ENCODE data around the gene CIITA. TPM values are rescaled to one million over a fixed set of nuclear protein-coding genes. Genes with fewer than 3 reads are reported as not detected.

CIITA gene
- total and polyA plus RNA-seq, 10 of the 15 experiments (the other 5 are each of a cell fraction or from before 2014, with no cell fraction given), result 11.5 to 145 (median 49.7) TPM

- TF ChIP-seq NR2C2 (IDR thresholded peaks at IDR 0.05; ENCODE audit: borderline replicate concordance, control insufficient read depth, insufficient read length, low read depth) (no peak), BCL11A (IDR thresholded peaks at IDR 0.05; ENCODE audit: low read depth, low read length) (peak; percentile 2; the same call in 1 of the 2 replicates), POLR2AphosphoS5 (IDR thresholded peaks at IDR 0.05; ENCODE audit: low read length) (no peak), ZNF384 (IDR thresholded peaks at IDR 0.05; ENCODE audit: borderline replicate concordance, low read depth, low read length) (peak; percentile 36; the same call in 1 of the 2 replicates), PBX3 (IDR thresholded peaks at IDR 0.05; ENCODE audit: insufficient replicate concordance, low read depth, low read length) (no peak), SPI1 (IDR thresholded peaks at IDR 0.05; ENCODE audit: borderline replicate concordance, insufficient read depth, low read depth, low read length) (peak; percentile 44; the same call in 1 of the 2 replicates), SIN3A (IDR thresholded peaks at IDR 0.05; ENCODE audit: low read depth, low read length) (no peak), YY1 (IDR thresholded peaks at IDR 0.05; ENCODE audit: low read depth, low read length) (no peak), TCF12 (IDR thresholded peaks at IDR 0.05; ENCODE audit: low read depth, low read length) (0 out of 2 replicates have a peak, but pooled peaks have one; percentile 10), NFYA (IDR thresholded peaks at IDR 0.05; ENCODE audit: borderline replicate concordance, low read depth, low read length) (no peak), EGR1 (IDR thresholded peaks at IDR 0.05; ENCODE audit: borderline replicate concordance in 1 of 2, low read depth in 2 of 2, low read length in 2 of 2) (no peak), SREBF2 (IDR thresholded peaks at IDR 0.05; ENCODE audit: low read length) (no peak), KDM1A (IDR thresholded peaks at IDR 0.05; ENCODE audit: borderline replicate concordance) (no peak), MTA3 (IDR thresholded peaks at IDR 0.05; ENCODE audit: borderline replicate concordance, low read length) (no peak), TCF7 (IDR thresholded peaks at IDR 0.05; ENCODE audit: borderline replicate concordance) (no peak), ZZZ3 (IDR thresholded peaks at IDR 0.05; ENCODE audit: control insufficient read depth, insufficient read length, low read depth) (no peak)
- TF ChIP-seq, protein P1, sequence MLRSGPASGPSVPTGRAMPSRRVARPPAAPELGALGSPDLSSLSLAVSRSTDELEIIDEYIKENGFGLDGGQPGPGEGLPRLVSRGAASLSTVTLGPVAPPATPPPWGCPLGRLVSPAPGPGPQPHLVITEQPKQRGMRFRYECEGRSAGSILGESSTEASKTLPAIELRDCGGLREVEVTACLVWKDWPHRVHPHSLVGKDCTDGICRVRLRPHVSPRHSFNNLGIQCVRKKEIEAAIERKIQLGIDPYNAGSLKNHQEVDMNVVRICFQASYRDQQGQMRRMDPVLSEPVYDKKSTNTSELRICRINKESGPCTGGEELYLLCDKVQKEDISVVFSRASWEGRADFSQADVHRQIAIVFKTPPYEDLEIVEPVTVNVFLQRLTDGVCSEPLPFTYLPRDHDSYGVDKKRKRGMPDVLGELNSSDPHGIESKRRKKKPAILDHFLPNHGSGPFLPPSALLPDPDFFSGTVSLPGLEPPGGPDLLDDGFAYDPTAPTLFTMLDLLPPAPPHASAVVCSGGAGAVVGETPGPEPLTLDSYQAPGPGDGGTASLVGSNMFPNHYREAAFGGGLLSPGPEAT (IDR thresholded peaks at IDR 0.05; ENCODE audit: low read depth), result no peak
- TF ChIP-seq, protein P2, sequence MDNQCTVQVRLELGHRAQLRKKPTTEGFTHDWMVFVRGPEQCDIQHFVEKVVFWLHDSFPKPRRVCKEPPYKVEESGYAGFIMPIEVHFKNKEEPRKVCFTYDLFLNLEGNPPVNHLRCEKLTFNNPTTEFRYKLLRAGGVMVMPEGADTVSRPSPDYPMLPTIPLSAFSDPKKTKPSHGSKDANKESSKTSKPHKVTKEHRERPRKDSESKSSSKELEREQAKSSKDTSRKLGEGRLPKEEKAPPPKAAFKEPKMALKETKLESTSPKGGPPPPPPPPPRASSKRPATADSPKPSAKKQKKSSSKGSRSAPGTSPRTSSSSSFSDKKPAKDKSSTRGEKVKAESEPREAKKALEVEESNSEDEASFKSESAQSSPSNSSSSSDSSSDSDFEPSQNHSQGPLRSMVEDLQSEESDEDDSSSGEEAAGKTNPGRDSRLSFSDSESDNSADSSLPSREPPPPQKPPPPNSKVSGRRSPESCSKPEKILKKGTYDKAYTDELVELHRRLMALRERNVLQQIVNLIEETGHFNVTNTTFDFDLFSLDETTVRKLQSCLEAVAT (IDR thresholded peaks at IDR 0.05), result peak; percentile 38; the same call in 1 of the 2 replicates
- TF ChIP-seq, protein P3, sequence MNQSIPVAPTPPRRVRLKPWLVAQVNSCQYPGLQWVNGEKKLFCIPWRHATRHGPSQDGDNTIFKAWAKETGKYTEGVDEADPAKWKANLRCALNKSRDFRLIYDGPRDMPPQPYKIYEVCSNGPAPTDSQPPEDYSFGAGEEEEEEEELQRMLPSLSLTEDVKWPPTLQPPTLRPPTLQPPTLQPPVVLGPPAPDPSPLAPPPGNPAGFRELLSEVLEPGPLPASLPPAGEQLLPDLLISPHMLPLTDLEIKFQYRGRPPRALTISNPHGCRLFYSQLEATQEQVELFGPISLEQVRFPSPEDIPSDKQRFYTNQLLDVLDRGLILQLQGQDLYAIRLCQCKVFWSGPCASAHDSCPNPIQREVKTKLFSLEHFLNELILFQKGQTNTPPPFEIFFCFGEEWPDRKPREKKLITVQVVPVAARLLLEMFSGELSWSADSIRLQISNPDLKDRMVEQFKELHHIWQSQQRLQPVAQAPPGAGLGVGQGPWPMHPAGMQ (IDR thresholded peaks at IDR 0.05; ENCODE audit: borderline replicate concordance), result no peak
- TF ChIP-seq, protein P4, sequence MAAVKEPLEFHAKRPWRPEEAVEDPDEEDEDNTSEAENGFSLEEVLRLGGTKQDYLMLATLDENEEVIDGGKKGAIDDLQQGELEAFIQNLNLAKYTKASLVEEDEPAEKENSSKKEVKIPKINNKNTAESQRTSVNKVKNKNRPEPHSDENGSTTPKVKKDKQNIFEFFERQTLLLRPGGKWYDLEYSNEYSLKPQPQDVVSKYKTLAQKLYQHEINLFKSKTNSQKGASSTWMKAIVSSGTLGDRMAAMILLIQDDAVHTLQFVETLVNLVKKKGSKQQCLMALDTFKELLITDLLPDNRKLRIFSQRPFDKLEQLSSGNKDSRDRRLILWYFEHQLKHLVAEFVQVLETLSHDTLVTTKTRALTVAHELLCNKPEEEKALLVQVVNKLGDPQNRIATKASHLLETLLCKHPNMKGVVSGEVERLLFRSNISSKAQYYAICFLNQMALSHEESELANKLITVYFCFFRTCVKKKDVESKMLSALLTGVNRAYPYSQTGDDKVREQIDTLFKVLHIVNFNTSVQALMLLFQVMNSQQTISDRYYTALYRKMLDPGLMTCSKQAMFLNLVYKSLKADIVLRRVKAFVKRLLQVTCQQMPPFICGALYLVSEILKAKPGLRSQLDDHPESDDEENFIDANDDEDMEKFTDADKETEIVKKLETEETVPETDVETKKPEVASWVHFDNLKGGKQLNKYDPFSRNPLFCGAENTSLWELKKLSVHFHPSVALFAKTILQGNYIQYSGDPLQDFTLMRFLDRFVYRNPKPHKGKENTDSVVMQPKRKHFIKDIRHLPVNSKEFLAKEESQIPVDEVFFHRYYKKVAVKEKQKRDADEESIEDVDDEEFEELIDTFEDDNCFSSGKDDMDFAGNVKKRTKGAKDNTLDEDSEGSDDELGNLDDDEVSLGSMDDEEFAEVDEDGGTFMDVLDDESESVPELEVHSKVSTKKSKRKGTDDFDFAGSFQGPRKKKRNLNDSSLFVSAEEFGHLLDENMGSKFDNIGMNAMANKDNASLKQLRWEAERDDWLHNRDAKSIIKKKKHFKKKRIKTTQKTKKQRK (IDR thresholded peaks at IDR 0.05; ENCODE audit: low read depth, low read length), result no peak
Measured at GRCh38 chr16:10880594-10881452, 3.8 kb downstream of the CIITA start (continued).
